Neutrophil (primary cell): ENCODE measurements around the gene OR4D10.
"Not testable (repeated sequence)": the region's sequence is repeated elsewhere in the genome, so short reads cannot be mapped to it uniquely, and the experiment has no call there.

Source experiments
- H3K27ac ChIP-seq: fragments of 200-600 bp; sonication (generic); 2 replicates; pipeline ENCODE4 v1.5.1; 2016; ENCODE audit warnings: mild to moderate bottlenecking, moderate library complexity
- H3K27me3 ChIP-seq: fragments of 200-600 bp; sonication (generic); 2 replicates; pipeline ENCODE4 v1.6.0; 2016; ENCODE audit warnings: mild to moderate bottlenecking
- H3K36me3 ChIP-seq: fragments of 200-600 bp; sonication (generic); 2 replicates; pipeline ENCODE4 v1.5.1; 2017
- H3K4me1 ChIP-seq, 2 experiments: fragments of 200-600 bp in 1 of 2; sonication (generic) in 1 of 2; 1 replicate in 1 of 2; 2 replicates in 1 of 2; pipeline versions ENCODE4 v1.5.1 to v1.6.1; 2013 to 2016; ENCODE audit warnings: low read depth in 1 of 2, low read length in 1 of 2, mild to moderate bottlenecking in 1 of 2, moderate library complexity in 1 of 2; ENCODE audit not compliant: control insufficient read depth in 1 of 2, insufficient read depth in 1 of 2
- H3K4me3 ChIP-seq, 2 experiments: fragments of 200-600 bp in 1 of 2; sonication (generic) in 1 of 2; 1 replicate in 1 of 2; 2 replicates in 1 of 2; pipeline ENCODE4 v1.5.1; 2013 to 2016; ENCODE audit warnings: low read depth in 1 of 2, low read length in 1 of 2, mild to moderate bottlenecking in 1 of 2, moderate library complexity in 1 of 2
- H3K9me3 ChIP-seq: fragments of 200-600 bp; sonication (generic); 2 replicates; pipeline ENCODE4 v1.5.1; 2016
- CTCF ChIP-seq: fragments of 200-600 bp; sonication (generic); IDR thresholded peaks from 2 replicates; pipeline ENCODE4 v1.5.1; 2016; ENCODE audit warnings: antibody characterized with exemption

OR4D10 gene

DNA sequence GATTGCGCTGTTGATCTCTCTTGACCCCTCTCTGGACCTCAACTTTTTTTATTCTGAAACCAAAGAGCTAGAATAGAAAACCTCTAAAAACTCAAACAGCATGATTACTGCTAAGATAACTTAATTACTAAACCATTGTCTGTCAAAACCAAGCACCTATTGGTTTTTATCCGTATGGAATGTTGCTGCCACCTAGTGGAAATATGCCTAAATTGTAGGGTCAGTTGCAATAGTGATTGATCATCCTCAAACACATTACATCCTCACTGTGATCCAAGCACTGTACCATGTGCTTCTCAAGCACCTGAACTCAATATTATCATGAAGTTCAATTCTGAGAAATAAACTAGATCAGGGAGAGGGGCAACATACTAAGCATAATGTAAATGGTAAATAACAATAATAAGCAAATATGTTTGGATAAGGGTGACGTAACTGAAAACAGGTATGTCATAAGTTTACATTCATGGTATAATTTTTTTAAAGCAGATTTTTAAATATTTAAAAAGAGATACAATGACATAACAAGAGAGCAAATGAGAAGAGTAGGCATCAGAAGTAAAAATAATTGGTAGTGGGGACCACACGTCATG is 43.1 kb upstream of the OR4D10 start:
- H3K36me3 ChIP-seq: no peaks in the 10 kb centered on the region
- no peak overlapping the region for H3K27ac ChIP-seq
- peak; percentile 86 for TF ChIP-seq CTCF
- H3K4me3 ChIP-seq: no peak overlapping the region
- H3K27me3 ChIP-seq: peaks cover 15% of the 10 kb centered on the region
- H3K9me3 ChIP-seq: no peaks in the 10 kb centered on the region
- H3K4me1 ChIP-seq: no peaks in the 10 kb centered on the region

- Histone ChIP-seq H3K4me1 (no peaks in the 10 kb centered on the region), H3K9me3 (no peaks in the 10 kb centered on the region), H3K36me3 (no peaks in the 10 kb centered on the region), H3K27me3 (peaks cover 10% of the 10 kb centered on the region), H3K4me3 (no peak within 1 kb of the TSS), H3K27ac (no peak within 1 kb of the TSS)
- no peak for TF ChIP-seq CTCF
Measured at GRCh38 chr11:59436169-59436568, 36.9 kb upstream of the OR4D10 start, which contains the start of gene OR5A1. OR5A1 (plus strand) TSS chr11:59436469; CDS start chr11:59443169, 6,700 bp downstream.

DNA sequence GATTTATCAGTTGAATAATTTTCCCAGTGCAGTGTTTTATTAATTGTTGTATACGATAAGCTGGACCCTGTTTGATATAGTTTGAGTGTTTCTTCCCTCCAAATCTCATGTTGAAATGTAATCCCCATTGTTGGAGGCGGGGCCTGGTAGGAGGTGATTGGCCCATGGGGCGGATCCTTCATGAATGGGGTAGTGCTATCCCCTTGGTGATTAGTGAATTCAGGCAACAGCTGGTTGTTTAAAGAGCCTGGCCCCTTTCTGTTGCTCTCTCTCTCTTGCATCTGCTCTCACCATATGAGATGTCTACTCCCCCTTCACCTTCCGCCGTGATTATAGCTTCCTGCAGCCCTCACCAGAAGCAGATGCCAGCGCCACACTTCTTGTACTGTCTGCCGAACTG is 35.3 kb upstream of the OR4D10 start:
- no peak for TF ChIP-seq CTCF
- no peak overlapping the region for H3K27ac ChIP-seq
- no peaks in the 10 kb centered on the region for H3K36me3 ChIP-seq
- no peaks in the 10 kb centered on the region for H3K4me1 ChIP-seq
- H3K4me3 ChIP-seq: no peak overlapping the region
- H3K9me3 ChIP-seq: no peaks in the 10 kb centered on the region
- H3K27me3 ChIP-seq: no peaks in the 10 kb centered on the region

GRCh38 chr11:59445624-59446023 is 27.5 kb upstream of the OR4D10 start:
- not testable (repeated sequence) for H3K4me1 ChIP-seq, H3K27me3 ChIP-seq, H3K4me3 ChIP-seq, H3K9me3 ChIP-seq, H3K36me3 ChIP-seq, H3K27ac ChIP-seq

DNA sequence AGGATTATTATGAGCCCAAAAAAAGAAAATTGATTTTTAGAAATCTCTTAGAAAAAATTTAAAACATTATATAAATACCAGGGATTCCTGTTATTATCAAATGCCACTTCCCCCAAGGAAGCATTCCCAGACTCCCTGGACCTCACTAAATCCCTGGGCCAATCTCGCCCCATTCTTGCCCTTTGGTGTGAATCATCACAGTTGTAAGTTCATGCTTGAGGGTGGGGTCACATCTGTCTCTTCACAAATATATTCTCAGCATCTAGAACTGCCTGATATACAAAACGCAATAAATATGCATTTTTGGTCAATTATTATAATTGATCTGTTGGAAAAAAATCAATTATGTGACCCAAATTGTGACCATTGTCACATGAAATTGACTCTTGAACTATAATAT is 24.6 kb upstream of the OR4D10 start:
- no peaks in the 10 kb centered on the region for H3K36me3 ChIP-seq
- H3K9me3 ChIP-seq: no peaks in the 10 kb centered on the region
- peaks cover 7% of the 10 kb centered on the region for H3K27me3 ChIP-seq
- H3K27ac ChIP-seq: no peak overlapping the region
- no peak for TF ChIP-seq CTCF
- H3K4me3 ChIP-seq: no peak overlapping the region
- no peaks in the 10 kb centered on the region for H3K4me1 ChIP-seq

GRCh38 chr11:59456661-59457060 is 16.5 kb upstream of the OR4D10 start, which contains the start of gene OR4D6:
OR4D6 (plus strand) TSS chr11:59456961; CDS start chr11:59456961, 0 bp downstream.
- Histone ChIP-seq H3K27me3 (no peaks in the 10 kb centered on the region), H3K27ac (no peak within 1 kb of the TSS), H3K4me3 (no peak within 1 kb of the TSS), H3K4me1 (no peaks in the 10 kb centered on the region), H3K9me3 (no peaks in the 10 kb centered on the region), H3K36me3 (no peaks in the 10 kb centered on the region)
- no peak for TF ChIP-seq CTCF
